Lower leg skin (tissue), 3 donors: ENCODE measurements around the gene SURF2.

Source experiments
- POLR2A ChIP-seq, 2 donors: fragments of 450-650 bp; IDR thresholded peaks; one replicate each; pipeline ENCODE4 v1.6.1; 2016 to 2017; ENCODE audit warnings: antibody characterized with exemption in 2 of 2, mild to moderate bottlenecking in 1 of 2, moderate library complexity in 1 of 2
- TF ChIP-seq, protein P1 (sequence below), 3 donors: fragments of 450-650 bp; IDR thresholded peaks; one replicate each; pipeline ENCODE4 v1.5.1; 2016; ENCODE audit warnings: antibody characterized with exemption in 3 of 3, mild to moderate bottlenecking in 3 of 3, moderate library complexity in 2 of 3

DNA sequence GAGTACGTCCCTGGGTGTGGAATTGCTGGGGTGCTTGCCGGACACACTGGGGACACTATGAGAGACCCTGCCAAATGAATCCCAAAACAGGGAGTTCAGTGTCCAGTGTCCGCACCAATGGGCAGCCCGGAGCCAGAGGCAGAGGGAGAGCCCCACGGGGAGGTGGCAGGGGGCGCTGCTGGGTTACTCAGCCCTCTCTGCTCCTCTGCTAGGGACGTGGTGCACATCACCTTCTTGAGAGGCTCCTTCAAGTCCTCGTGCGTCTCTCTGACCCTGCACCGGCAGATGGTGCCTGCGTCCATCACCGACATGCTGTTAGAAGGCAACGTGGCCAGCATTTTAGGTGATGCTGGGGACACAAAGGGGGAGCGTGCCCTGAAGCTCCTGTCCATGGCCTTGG lies 40.6 kb downstream of the SURF2 start:
- TF ChIP-seq, protein P1, sequence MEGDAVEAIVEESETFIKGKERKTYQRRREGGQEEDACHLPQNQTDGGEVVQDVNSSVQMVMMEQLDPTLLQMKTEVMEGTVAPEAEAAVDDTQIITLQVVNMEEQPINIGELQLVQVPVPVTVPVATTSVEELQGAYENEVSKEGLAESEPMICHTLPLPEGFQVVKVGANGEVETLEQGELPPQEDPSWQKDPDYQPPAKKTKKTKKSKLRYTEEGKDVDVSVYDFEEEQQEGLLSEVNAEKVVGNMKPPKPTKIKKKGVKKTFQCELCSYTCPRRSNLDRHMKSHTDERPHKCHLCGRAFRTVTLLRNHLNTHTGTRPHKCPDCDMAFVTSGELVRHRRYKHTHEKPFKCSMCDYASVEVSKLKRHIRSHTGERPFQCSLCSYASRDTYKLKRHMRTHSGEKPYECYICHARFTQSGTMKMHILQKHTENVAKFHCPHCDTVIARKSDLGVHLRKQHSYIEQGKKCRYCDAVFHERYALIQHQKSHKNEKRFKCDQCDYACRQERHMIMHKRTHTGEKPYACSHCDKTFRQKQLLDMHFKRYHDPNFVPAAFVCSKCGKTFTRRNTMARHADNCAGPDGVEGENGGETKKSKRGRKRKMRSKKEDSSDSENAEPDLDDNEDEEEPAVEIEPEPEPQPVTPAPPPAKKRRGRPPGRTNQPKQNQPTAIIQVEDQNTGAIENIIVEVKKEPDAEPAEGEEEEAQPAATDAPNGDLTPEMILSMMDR (IDR thresholded peaks at IDR 0.05): no peak
- TF ChIP-seq POLR2A (IDR thresholded peaks at IDR 0.05): no peak
